ENCODE results near the gene STIMATE.

STIMATE gene

GRCh38 chr3:52829906-52830463 is 67.4 kb downstream of the STIMATE start:
- no peaks in the 10 kb centered on the region for H3K27me3 ChIP-seq
- no peaks in the 10 kb centered on the region for H3K9me3 ChIP-seq
- no peaks in the 10 kb centered on the region for H3K36me3 ChIP-seq
- DNase-seq, result no peak
- H3K4me1 ChIP-seq, result peaks cover 6% of the 10 kb centered on the region
- no peak for TF ChIP-seq CTCF (IDR thresholded peaks at IDR 0.05; ENCODE audit: low read depth, low read length)
- H3K4me3 ChIP-seq (ENCODE audit: low read depth, low read length), result no peak overlapping the region

GRCh38 chr3:52829482-52829881 is 67.9 kb downstream of the STIMATE start:
- no peaks in the 10 kb centered on the region for H3K9me3 ChIP-seq
- no peaks in the 10 kb centered on the region for H3K27me3 ChIP-seq
- H3K4me3 ChIP-seq (ENCODE audit: low read depth, low read length), result no peak overlapping the region
- no peak for TF ChIP-seq CTCF (IDR thresholded peaks at IDR 0.05; ENCODE audit: low read depth, low read length)
- peaks cover 6% of the 10 kb centered on the region for H3K4me1 ChIP-seq
- no peaks in the 10 kb centered on the region for H3K36me3 ChIP-seq
- no peak for DNase-seq

GRCh38 chr3:52827866-52828376 is 69.4 kb downstream of the STIMATE start:
- Histone ChIP-seq H3K4me1 (peaks cover 6% of the 10 kb centered on the region), H3K4me3 (ENCODE audit: low read depth, low read length) (no peak overlapping the region), H3K9me3 (no peaks in the 10 kb centered on the region), H3K27me3 (no peaks in the 10 kb centered on the region), H3K36me3 (no peaks in the 10 kb centered on the region)
- no peak for DNase-seq
- no peak for TF ChIP-seq CTCF (IDR thresholded peaks at IDR 0.05; ENCODE audit: low read depth, low read length)

- H3K9me3 ChIP-seq, result no peaks in the 10 kb centered on the region
- no peak for DNase-seq
- H3K4me1 ChIP-seq, result peaks cover 6% of the 10 kb centered on the region
- no peak overlapping the region for H3K4me3 ChIP-seq (ENCODE audit: low read depth, low read length)
- H3K27me3 ChIP-seq, result no peaks in the 10 kb centered on the region
- no peak for TF ChIP-seq CTCF (IDR thresholded peaks at IDR 0.05; ENCODE audit: low read depth, low read length)
- no peaks in the 10 kb centered on the region for H3K36me3 ChIP-seq
These were observed 69.9 kb downstream of the STIMATE start for GRCh38 chr3:52827441-52827840.

- no peaks in the 10 kb centered on the region for H3K9me3 ChIP-seq
- H3K4me1 ChIP-seq, result no peaks in the 10 kb centered on the region
- no peaks in the 10 kb centered on the region for H3K27me3 ChIP-seq
- DNase-seq, result no peak
- no peaks in the 10 kb centered on the region for H3K36me3 ChIP-seq
- no peak overlapping the region for H3K4me3 ChIP-seq (ENCODE audit: low read depth, low read length)
- TF ChIP-seq CTCF (IDR thresholded peaks at IDR 0.05; ENCODE audit: low read depth, low read length), result no peak
These were observed 73.3 kb downstream of the STIMATE start for GRCh38 chr3:52824037-52824436.

GRCh38 chr3:52822363-52822762 is 75.0 kb downstream of the STIMATE start:
- Histone ChIP-seq H3K36me3 (no peaks in the 10 kb centered on the region), H3K9me3 (no peaks in the 10 kb centered on the region), H3K4me1 (no peaks in the 10 kb centered on the region), H3K27me3 (no peaks in the 10 kb centered on the region), H3K4me3 (ENCODE audit: low read depth, low read length) (no peak overlapping the region)
- DNase-seq, result no peak
- TF ChIP-seq CTCF (IDR thresholded peaks at IDR 0.05; ENCODE audit: low read depth, low read length), result no peak

All from BE2C (cell line).